IPS-18c (cell line): ENCODE results near the gene UPP1.
"Not testable (repeated sequence)": the region's sequence is repeated elsewhere in the genome, so short reads cannot be mapped to it uniquely, and the experiment has no call there.

Source experiments
- H3K4me3 ChIP-seq: 2 replicates; pipeline ENCODE4 v1.7.0; 2013; ENCODE audit warnings: low read depth, mild to moderate bottlenecking, low read length, moderate library complexity; ENCODE audit not compliant: insufficient read depth
- H3K9me3 ChIP-seq: one replicate; pipeline ENCODE4 v1.6.1; 2013; ENCODE audit warnings: mild to moderate bottlenecking, low read length, moderate library complexity; ENCODE audit not compliant: control insufficient read depth, insufficient read depth

Gene UPP1

GRCh38 chr7:48130658-48131108 is 41.6 kb downstream of the UPP1 start:
- Histone ChIP-seq H3K9me3 (no peaks in the 10 kb centered on the region), H3K4me3 (no peak overlapping the region)

GRCh38 chr7:48132792-48133191 is 43.7 kb downstream of the UPP1 start:
- H3K4me3 ChIP-seq, result no peak overlapping the region
- no peaks in the 10 kb centered on the region for H3K9me3 ChIP-seq

- Histone ChIP-seq H3K4me3 (no peak overlapping the region), H3K9me3 (peaks cover 2% of the 10 kb centered on the region)
These were observed 50.4 kb downstream of the UPP1 start for GRCh38 chr7:48139459-48139858.

- H3K9me3 ChIP-seq, result peaks cover 2% of the 10 kb centered on the region
- no peak overlapping the region for H3K4me3 ChIP-seq
These were observed 51.1 kb downstream of the UPP1 start for GRCh38 chr7:48140001-48140681.

GRCh38 chr7:48141521-48141920 is 52.5 kb downstream of the UPP1 start:
- Histone ChIP-seq H3K9me3 (peaks cover 2% of the 10 kb centered on the region), H3K4me3 (no peak overlapping the region)

GRCh38 chr7:48144291-48144768 is 55.3 kb downstream of the UPP1 start:
- Histone ChIP-seq H3K4me3 (no peak overlapping the region), H3K9me3 (peaks cover 2% of the 10 kb centered on the region)

- no peak overlapping the region for H3K4me3 ChIP-seq
- peaks cover 2% of the 10 kb centered on the region for H3K9me3 ChIP-seq
These were observed 58.1 kb downstream of the UPP1 start for GRCh38 chr7:48147078-48147591.

GRCh38 chr7:48147690-48148089 is 58.6 kb downstream of the UPP1 start:
- not testable (repeated sequence) for H3K4me3 ChIP-seq, H3K9me3 ChIP-seq

- Histone ChIP-seq H3K4me3 (no peak overlapping the region), H3K9me3 (peaks cover 2% of the 10 kb centered on the region)
These were observed 59.2 kb downstream of the UPP1 start for GRCh38 chr7:48148311-48148710.

- peaks cover under 1% of the 10 kb centered on the region for H3K9me3 ChIP-seq
- H3K4me3 ChIP-seq, result no peak overlapping the region
These were observed 60.0 kb downstream of the UPP1 start for GRCh38 chr7:48149058-48149457.

GRCh38 chr7:48150086-48150485 is 61.0 kb downstream of the UPP1 start:
- Histone ChIP-seq H3K4me3 (no peak overlapping the region), H3K9me3 (no peaks in the 10 kb centered on the region)

GRCh38 chr7:48154792-48155413 is 65.8 kb downstream of the UPP1 start:
- Histone ChIP-seq H3K4me3 (no peak overlapping the region), H3K9me3 (no peaks in the 10 kb centered on the region)
